ENCODE results near the gene RMDN3. TPM values are rescaled to one million over a fixed set of nuclear protein-coding genes. Genes with fewer than 3 reads are reported as not detected.

RMDN3 gene
- total RNA-seq, 1 experiment from 2014 or later, result 28.3 TPM

- no peak overlapping the region for H3K27ac ChIP-seq (ENCODE audit: insufficient read length, low read depth, low read length)
- H3K79me2 ChIP-seq (ENCODE audit: insufficient read depth, low read length), result no peaks in the 10 kb centered on the region
- no peak overlapping the region for H3K4me2 ChIP-seq (ENCODE audit: insufficient read depth, insufficient read length, low read length)
- no peak overlapping the region for H3K23ac ChIP-seq (ENCODE audit: insufficient read length, low read depth, low read length)
- TF ChIP-seq CTCF (conservative IDR thresholded peaks at IDR 0.05), result no peak
- H3K79me1 ChIP-seq (ENCODE audit: insufficient read depth, low read depth, low read length, poor library complexity, severe bottlenecking), result no peaks in the 10 kb centered on the region
- H3K36me3 Mint-ChIP-seq (ENCODE audit: insufficient read depth in 1 of 3, low read depth in 3 of 3), result peaks cover 13 to 24% (median 22%) of the 10 kb centered on the region in 3 experiments
- no peak overlapping the region for H2BK5ac ChIP-seq (ENCODE audit: insufficient read length, low read length)
- H3K27ac Mint-ChIP-seq, result peak overlapping the region; percentile 51 to 79 (median 62); a peak in 5 of 7 replicates
- no peak overlapping the region for H2AFZ ChIP-seq (ENCODE audit: low read length)
- no peak overlapping the region for H4K8ac ChIP-seq (replicated peaks; ENCODE audit: insufficient read length, low read depth, low read length)
- H3K9me3 ChIP-seq (ENCODE audit: control insufficient read depth, low read depth, low read length), result no peaks in the 10 kb centered on the region
- no peak overlapping the region for H3K9ac ChIP-seq (ENCODE audit: extremely low read depth, insufficient read length, low read length)
- no peak overlapping the region for H2BK15ac ChIP-seq (ENCODE audit: low read depth, low read length)
- WGBS (ENCODE audit: extremely low coverage, insufficient read length, low lambda C conversion rate), result no CpG with 5 or more reads among the region's 9 CpGs
- no peak for DNase-seq
- no peaks in the 10 kb centered on the region for H3K27me3 ChIP-seq (ENCODE audit: insufficient read depth, low read length)
- no peak overlapping the region for H2BK20ac ChIP-seq (ENCODE audit: low read depth, low read length, poor library complexity, severe bottlenecking)
- peaks cover 23% of the 10 kb centered on the region in 2 experiments for H3K4me1 Mint-ChIP-seq
- H4K91ac ChIP-seq (ENCODE audit: insufficient read length, low read depth, low read length), result no peak overlapping the region
- H3K27me3 Mint-ChIP-seq (ENCODE audit: low read depth), result no peaks in the 10 kb centered on the region; the same call in 1 of the 2 replicates
- no peaks in the 10 kb centered on the region for H4K20me1 ChIP-seq (ENCODE audit: control insufficient read depth, insufficient read depth, insufficient read length)
- no peak overlapping the region for H3K4me3 Mint-ChIP-seq
- no peak overlapping the region for H3K4ac ChIP-seq (ENCODE audit: low read depth, low read length)
- no peak overlapping the region for H3K56ac ChIP-seq (ENCODE audit: insufficient read length, low read depth, low read length)
- H2BK120ac ChIP-seq (ENCODE audit: low read depth, low read length, poor library complexity, severe bottlenecking), result no peak overlapping the region
- no peak overlapping the region for H3T11ph ChIP-seq (ENCODE audit: low read length)
- H4K5ac ChIP-seq (ENCODE audit: insufficient read length, low read depth, low read length), result no peak overlapping the region
- no peaks in the 10 kb centered on the region for H3K4me1 ChIP-seq (ENCODE audit: insufficient read depth, low read length)
- no peak overlapping the region for H2BK12ac ChIP-seq (ENCODE audit: insufficient read length, low read depth, low read length)
- no peaks in the 10 kb centered on the region for H3K23me2 ChIP-seq (ENCODE audit: insufficient read length, low read depth, low read length, poor library complexity, severe bottlenecking)
- H2AK5ac ChIP-seq (ENCODE audit: insufficient read length, low read length), result no peak overlapping the region
- no peak overlapping the region for H3K18ac ChIP-seq (ENCODE audit: insufficient read length, low read depth, low read length)
- peaks cover 10 to 25% of the 10 kb centered on the region in 2 experiments; a peak in 4 of 5 replicates for H3K9me3 Mint-ChIP-seq
- no peak overlapping the region for H3K14ac ChIP-seq (ENCODE audit: insufficient read depth, low read length)
Measured at GRCh38 chr15:40688932-40689799, 65.9 kb downstream of the RMDN3 start.

Other genes starting within 250 kb of the RMDN3 start
- 8.9 and 11.1 TPM in 2 replicates for gene CCDC32, start 190.2 kb downstream of the RMDN3 start, total RNA-seq (2021)
- 25.7 and 26.6 TPM in 2 replicates for gene RPUSD2, start 186.0 kb downstream of the RMDN3 start, total RNA-seq (2021)
- gene KNL1, start 161.0 kb downstream of the RMDN3 start, total RNA-seq (2021), result 16.8 and 19.7 TPM in 2 replicates
- gene RAD51, start 60.1 kb downstream of the RMDN3 start, total RNA-seq (2021), result 39.2 and 44.8 TPM in 2 replicates
- gene GCHFR, start 8.8 kb upstream of the RMDN3 start, total RNA-seq (2021), result 33.0 and 37.0 TPM in 2 replicates
- gene C15orf62, start 14.7 kb upstream of the RMDN3 start, total RNA-seq (2021), result 0.44 and 0.70 TPM in 2 replicates
- 10.7 and 11.3 TPM in 2 replicates for gene ZFYVE19, start 51.8 kb upstream of the RMDN3 start, total RNA-seq (2021)
- 38.3 and 44.4 TPM in 2 replicates for gene DNAJC17, start 52.2 kb upstream of the RMDN3 start, total RNA-seq (2021)
- not detected in 2 replicates for gene PPP1R14D, start 73.5 kb upstream of the RMDN3 start, total RNA-seq (2021)
- gene SPINT1, start 88.8 kb upstream of the RMDN3 start, total RNA-seq (2021), result 129 and 130 TPM in 2 replicates
- gene RHOV, start 119.0 kb upstream of the RMDN3 start, total RNA-seq (2021), result 3.9 and 4.3 TPM in 2 replicates
- gene VPS18, start 139.2 kb upstream of the RMDN3 start, total RNA-seq (2021), result 45.0 and 46.1 TPM in 2 replicates
- 0.28 and 0.35 TPM in 2 replicates for gene DLL4, start 174.1 kb upstream of the RMDN3 start, total RNA-seq (2021)
- 47.2 and 48.7 TPM in 2 replicates for gene CHAC1, start 198.2 kb upstream of the RMDN3 start, total RNA-seq (2021)

All from H9 (cell line).